ENCODE measurements around the gene NOS1AP. TPM values are rescaled to one million over a fixed set of nuclear protein-coding genes. Genes with fewer than 3 reads are reported as not detected.
"Not testable (repeated sequence)": the region's sequence is repeated elsewhere in the genome, so short reads cannot be mapped to it uniquely, and the experiment has no call there.

NOS1AP gene
- polyA plus RNA-seq, 4 donors, result 0.89 to 2.1 (median 1.7) TPM

DNA sequence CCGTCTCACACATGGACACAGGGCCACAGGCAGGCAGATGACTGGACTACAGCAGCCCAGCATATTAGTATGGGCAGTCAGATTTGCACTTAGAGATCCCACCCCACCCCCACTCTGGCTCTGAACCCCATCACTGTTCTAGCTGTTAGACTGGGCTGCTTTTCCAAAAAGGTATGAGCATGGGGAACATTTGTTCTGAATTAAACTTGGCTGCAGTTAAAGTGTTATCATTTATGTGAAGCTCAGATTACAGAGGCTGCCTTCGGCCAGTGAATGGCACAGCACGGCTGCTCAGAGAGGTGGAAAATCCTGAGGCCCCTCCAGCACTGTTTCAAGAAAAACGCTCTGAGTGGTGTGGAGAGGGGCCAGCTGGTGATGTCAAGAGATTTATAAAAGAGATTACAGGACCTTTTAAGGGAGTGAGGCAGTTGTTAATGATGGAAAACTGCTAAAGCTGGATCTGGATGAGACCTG is 6.9 kb upstream of the NOS1AP start:
- Histone ChIP-seq H3K9me3 (ENCODE audit: control insufficient read depth in 2 of 2, insufficient read depth in 1 of 2, low read depth in 1 of 2, low read length in 1 of 2) (no peaks in the 10 kb centered on the region), H3K27ac (ENCODE audit: low read depth in 1 of 3, low read length in 2 of 3) (no peak overlapping the region), H3K27me3 (ENCODE audit: control insufficient read depth in 3 of 3, insufficient read depth in 3 of 3, low read length in 3 of 3) (no peaks in the 10 kb centered on the region), H3K4me1 (ENCODE audit: control insufficient read depth in 3 of 3, insufficient read depth in 2 of 3, low read depth in 1 of 3, low read length in 2 of 3) (no peaks in the 10 kb centered on the region), H3K36me3 (ENCODE audit: control insufficient read depth in 3 of 3, insufficient read depth in 2 of 3, low read depth in 1 of 3, low read length in 3 of 3) (no peaks in the 10 kb centered on the region), H3K4me3 (ENCODE audit: low read depth in 1 of 3, low read length in 3 of 3) (no peak overlapping the region)
- FAIRE-seq, result no peak
- WGBS, 3 donors, result 64 to 75% (median 66%) methylated on average over 4 of the region's 4 CpGs
- no peak for DNase-seq

DNA sequence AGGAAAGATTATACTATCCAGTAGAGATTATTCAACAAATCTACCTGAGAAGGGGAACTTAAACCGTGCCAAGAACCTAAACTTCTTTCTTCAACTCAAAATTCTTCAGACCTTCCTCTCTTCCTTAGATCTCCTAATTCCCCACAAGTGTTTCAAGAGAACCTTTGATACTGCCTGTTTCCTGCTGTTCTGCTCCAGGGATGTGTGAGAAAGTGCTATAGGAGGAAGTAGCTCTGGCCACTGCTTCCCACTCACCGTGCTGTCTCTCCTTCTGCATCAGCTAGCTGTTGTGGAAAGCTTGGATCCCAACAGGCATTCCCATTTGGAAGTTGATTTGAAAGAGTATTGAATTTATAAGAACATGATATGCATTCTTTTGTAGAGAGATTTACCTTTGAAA is 4.5 kb upstream of the NOS1AP start:
- DNase-seq, result no peak
- Histone ChIP-seq H3K4me1 (ENCODE audit: control insufficient read depth in 3 of 3, insufficient read depth in 2 of 3, low read depth in 1 of 3, low read length in 2 of 3) (peaks cover 0 to 6% (median 0%) of the 10 kb centered on the region in 3 donors), H3K9me3 (ENCODE audit: control insufficient read depth in 2 of 2, insufficient read depth in 1 of 2, low read depth in 1 of 2, low read length in 1 of 2) (no peaks in the 10 kb centered on the region), H3K27ac (ENCODE audit: low read depth in 1 of 3, low read length in 2 of 3) (no peak overlapping the region), H3K4me3 (ENCODE audit: low read depth in 1 of 3, low read length in 3 of 3) (no peak overlapping the region), H3K27me3 (ENCODE audit: control insufficient read depth in 3 of 3, insufficient read depth in 3 of 3, low read length in 3 of 3) (no peaks in the 10 kb centered on the region), H3K36me3 (ENCODE audit: control insufficient read depth in 3 of 3, insufficient read depth in 2 of 3, low read depth in 1 of 3, low read length in 3 of 3) (no peaks in the 10 kb centered on the region)
- 57 to 60% (median 59%) methylated on average over 2 of the region's 2 CpGs for WGBS, 3 donors
- no peak for FAIRE-seq

DNA sequence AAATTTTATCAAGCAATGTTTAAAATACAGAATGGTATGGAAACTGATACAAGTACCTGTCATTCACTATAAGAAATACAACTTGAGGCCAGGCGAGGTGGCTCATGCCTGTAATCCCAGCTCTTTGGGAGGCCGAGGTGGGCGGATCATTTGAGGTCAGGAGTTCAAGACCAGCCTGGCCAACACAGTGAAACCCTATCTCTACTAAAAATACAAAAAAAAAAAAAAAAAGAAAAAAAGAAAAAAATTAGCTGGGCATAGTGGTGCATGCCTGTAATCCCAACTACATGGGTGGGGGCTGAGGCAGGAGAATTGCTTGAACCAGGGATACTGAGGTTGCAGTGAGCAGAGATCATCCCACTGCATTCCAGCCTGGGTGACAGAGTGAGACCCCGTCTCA is 2.7 kb upstream of the NOS1AP start:
- not testable (repeated sequence) for H3K4me3 ChIP-seq (ENCODE audit: low read depth in 1 of 3, low read length in 3 of 3); FAIRE-seq; H3K27ac ChIP-seq (ENCODE audit: low read depth in 1 of 3, low read length in 2 of 3); H3K36me3 ChIP-seq (ENCODE audit: control insufficient read depth in 3 of 3, insufficient read depth in 2 of 3, low read depth in 1 of 3, low read length in 3 of 3); H3K27me3 ChIP-seq (ENCODE audit: control insufficient read depth in 3 of 3, insufficient read depth in 3 of 3, low read length in 3 of 3); DNase-seq; H3K9me3 ChIP-seq (ENCODE audit: control insufficient read depth in 2 of 2, insufficient read depth in 1 of 2, low read depth in 1 of 2, low read length in 1 of 2)
- WGBS, 3 donors, result 83 to 87% (median 84%) methylated on average over 4 of the region's 4 CpGs
- H3K4me1 ChIP-seq (ENCODE audit: control insufficient read depth in 3 of 3, insufficient read depth in 2 of 3, low read depth in 1 of 3, low read length in 2 of 3), result peaks cover 0 to 18% (median 0%) of the 10 kb centered on the region in 3 donors

DNA sequence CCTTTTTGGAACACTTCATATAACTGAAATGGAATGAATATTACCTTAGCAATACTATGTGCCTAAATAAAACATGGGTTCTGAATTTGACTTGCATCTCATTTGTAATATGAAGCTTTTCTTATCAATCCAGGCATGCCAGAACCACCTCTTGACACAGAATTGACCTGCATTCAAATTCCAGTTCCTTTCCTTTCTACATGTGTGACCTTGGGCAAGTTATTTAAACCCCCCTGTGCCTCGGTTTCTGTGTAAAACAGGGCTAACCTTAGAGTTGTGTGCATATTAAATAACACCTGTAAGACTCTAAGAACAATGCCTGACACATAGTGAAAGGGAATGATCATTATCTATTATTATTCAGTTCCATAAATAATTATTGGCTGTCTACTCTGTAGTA is 2.0 kb upstream of the NOS1AP start:
- Histone ChIP-seq H3K4me3 (ENCODE audit: low read depth in 1 of 3, low read length in 3 of 3) (no peak overlapping the region), H3K27me3 (ENCODE audit: control insufficient read depth in 3 of 3, insufficient read depth in 3 of 3, low read length in 3 of 3) (peaks cover 0 to 2% (median 1%) of the 10 kb centered on the region in 3 donors), H3K36me3 (ENCODE audit: control insufficient read depth in 3 of 3, insufficient read depth in 2 of 3, low read depth in 1 of 3, low read length in 3 of 3) (no peaks in the 10 kb centered on the region), H3K27ac (ENCODE audit: low read depth in 1 of 3, low read length in 2 of 3) (no peak overlapping the region), H3K4me1 (ENCODE audit: control insufficient read depth in 3 of 3, insufficient read depth in 2 of 3, low read depth in 1 of 3, low read length in 2 of 3) (peaks cover 0 to 18% (median 0%) of the 10 kb centered on the region in 3 donors), H3K9me3 (ENCODE audit: control insufficient read depth in 2 of 2, insufficient read depth in 1 of 2, low read depth in 1 of 2, low read length in 1 of 2) (no peaks in the 10 kb centered on the region)
- no peak for DNase-seq
- WGBS, 3 donors, result 46 to 54% (median 52%) methylated on average over 1 of the region's 1 CpG
- no peak for FAIRE-seq

DNA sequence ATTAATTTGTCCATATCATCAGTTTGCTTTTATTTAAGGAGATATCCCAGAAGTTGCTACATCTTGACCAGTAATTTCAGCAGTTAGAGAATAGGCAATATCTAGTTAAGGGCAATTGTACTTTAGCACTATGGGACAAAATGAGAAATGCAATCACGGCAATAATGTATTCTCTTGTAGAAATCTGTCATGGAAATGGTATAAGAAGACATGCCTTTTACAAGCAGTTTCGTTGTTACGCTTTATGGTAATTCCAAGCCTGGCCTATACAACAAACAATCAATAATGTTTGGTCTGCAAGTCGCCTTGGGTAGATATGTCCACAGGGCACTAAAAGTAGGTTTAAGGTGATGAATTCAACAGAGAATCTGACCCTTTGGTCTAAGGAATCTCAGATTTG is 1.2 kb upstream of the NOS1AP start:
- Histone ChIP-seq H3K4me3 (ENCODE audit: low read depth in 1 of 3, low read length in 3 of 3) (no peak overlapping the region), H3K4me1 (ENCODE audit: control insufficient read depth in 3 of 3, insufficient read depth in 2 of 3, low read depth in 1 of 3, low read length in 2 of 3) (peaks cover 0 to 18% (median 0%) of the 10 kb centered on the region in 3 donors), H3K27ac (ENCODE audit: low read depth in 1 of 3, low read length in 2 of 3) (peak overlapping the region in 1 of 3 donors; percentile 57), H3K27me3 (ENCODE audit: control insufficient read depth in 3 of 3, insufficient read depth in 3 of 3, low read length in 3 of 3) (peaks cover 0 to 2% (median 2%) of the 10 kb centered on the region in 3 donors), H3K36me3 (ENCODE audit: control insufficient read depth in 3 of 3, insufficient read depth in 2 of 3, low read depth in 1 of 3, low read length in 3 of 3) (no peaks in the 10 kb centered on the region), H3K9me3 (ENCODE audit: control insufficient read depth in 2 of 2, insufficient read depth in 1 of 2, low read depth in 1 of 2, low read length in 1 of 2) (no peaks in the 10 kb centered on the region)
- no peak for FAIRE-seq
- DNase-seq, result peak in 1 of 2 donors; percentile 60
- 82 to 90% (median 84%) methylated on average over 4 of the region's 4 CpGs for WGBS, 3 donors

DNA sequence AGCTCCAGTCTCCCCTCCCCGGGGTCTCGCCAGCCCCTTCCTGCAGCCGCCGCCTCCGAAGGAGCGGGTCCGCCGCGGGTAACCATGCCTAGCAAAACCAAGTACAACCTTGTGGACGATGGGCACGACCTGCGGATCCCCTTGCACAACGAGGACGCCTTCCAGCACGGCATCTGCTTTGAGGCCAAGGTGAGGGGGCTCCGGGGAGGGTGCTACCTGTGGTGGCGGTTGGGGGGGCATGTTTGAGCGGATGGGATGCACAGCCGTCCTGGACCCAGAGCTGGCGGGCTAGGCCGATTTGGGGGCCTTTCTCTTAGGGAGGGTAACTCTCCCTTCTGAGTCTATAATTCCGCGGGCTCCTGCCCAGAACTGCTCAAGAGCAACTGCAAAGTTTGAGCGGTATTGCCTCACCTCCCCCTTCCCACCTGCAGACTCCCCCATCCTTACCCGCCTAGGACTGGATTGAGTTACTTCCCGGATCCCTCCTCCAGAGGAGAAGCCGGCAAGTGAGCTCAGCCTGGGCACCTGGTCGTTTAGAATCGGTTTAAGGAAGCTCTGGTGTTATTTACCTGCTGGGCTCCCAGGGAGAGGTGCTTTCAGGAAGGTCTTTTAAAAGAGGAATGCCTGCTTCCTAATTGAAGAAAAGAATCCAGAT is 730 bp downstream of the NOS1AP start:
- H3K9me3 ChIP-seq (ENCODE audit: control insufficient read depth in 2 of 2, insufficient read depth in 1 of 2, low read depth in 1 of 2, low read length in 1 of 2), result peaks cover 0 to 5% of the 10 kb centered on the region in 2 donors
- peak overlapping the region; percentile 70 to 91 (median 78) for H3K4me3 ChIP-seq (ENCODE audit: low read depth in 1 of 3, low read length in 3 of 3)
- peaks cover 0 to 2% (median 2%) of the 10 kb centered on the region in 3 donors for H3K27me3 ChIP-seq (ENCODE audit: control insufficient read depth in 3 of 3, insufficient read depth in 3 of 3, low read length in 3 of 3)
- no peaks in the 10 kb centered on the region for H3K36me3 ChIP-seq (ENCODE audit: control insufficient read depth in 3 of 3, insufficient read depth in 2 of 3, low read depth in 1 of 3, low read length in 3 of 3)
- no peak for FAIRE-seq
- DNase-seq, result peak; percentile 60 to 71
- H3K27ac ChIP-seq (ENCODE audit: low read depth in 1 of 3, low read length in 2 of 3), result peak overlapping the region; percentile 7 to 88 (median 79)
- 0 to 1% (median 1%) methylated on average over 19 to 29 of the region's 29 CpGs for WGBS, 3 donors
- peaks cover 0 to 18% (median 0%) of the 10 kb centered on the region in 3 donors for H3K4me1 ChIP-seq (ENCODE audit: control insufficient read depth in 3 of 3, insufficient read depth in 2 of 3, low read depth in 1 of 3, low read length in 2 of 3)

DNA sequence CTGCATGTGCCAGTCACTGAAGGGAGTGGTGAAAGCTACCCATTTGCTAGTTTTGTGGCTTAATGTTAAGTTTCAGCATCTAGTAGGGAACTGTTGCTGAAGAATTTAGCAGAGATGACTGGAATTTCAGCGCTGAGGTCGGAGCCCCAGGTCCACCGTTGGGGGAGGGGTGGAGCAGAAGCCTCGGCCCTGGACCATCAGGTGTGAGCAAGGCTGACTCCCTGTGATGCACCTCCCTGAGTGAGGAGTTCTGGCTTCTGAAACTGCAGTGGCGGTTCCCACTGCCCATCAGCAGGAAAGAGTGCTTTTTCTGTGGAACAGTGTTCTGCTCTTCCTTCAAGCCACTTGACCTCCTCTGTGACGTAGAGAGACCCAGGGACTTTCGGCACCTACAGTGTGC is 1.3 kb downstream of the NOS1AP start:
- Histone ChIP-seq H3K27ac (ENCODE audit: low read depth in 1 of 3, low read length in 2 of 3) (no peak overlapping the region), H3K27me3 (ENCODE audit: control insufficient read depth in 3 of 3, insufficient read depth in 3 of 3, low read length in 3 of 3) (peaks cover 0 to 2% (median 2%) of the 10 kb centered on the region in 3 donors)

DNA sequence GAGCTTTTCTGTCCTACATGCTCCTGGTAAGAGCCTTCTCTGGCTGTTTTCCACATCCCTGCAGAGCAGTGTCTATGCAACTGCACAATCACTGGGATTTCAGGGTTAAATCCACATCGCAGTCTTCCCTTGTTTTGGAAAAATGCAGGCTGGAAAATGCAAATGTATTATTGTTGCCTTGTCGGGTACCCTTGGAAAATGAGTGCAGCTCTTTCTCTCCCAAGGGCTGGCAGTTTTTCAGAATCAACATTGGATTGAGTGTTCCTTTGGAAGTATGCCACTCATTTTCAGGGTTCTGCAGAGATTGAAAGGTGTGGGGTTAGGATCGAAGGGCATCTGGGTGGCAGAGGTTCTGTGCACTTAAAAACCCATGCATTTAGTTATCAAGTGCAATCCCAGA is 3.2 kb downstream of the NOS1AP start:
- WGBS, 3 donors, result 21 to 46% (median 29%) methylated on average over 3 of the region's 3 CpGs

More for the DNA sequence above, 1.3 kb downstream of the NOS1AP start:
- H3K4me1 ChIP-seq (ENCODE audit: control insufficient read depth in 3 of 3, insufficient read depth in 2 of 3, low read depth in 1 of 3, low read length in 2 of 3), result peaks cover 0 to 18% (median 0%) of the 10 kb centered on the region in 3 donors
- 15 to 31% (median 24%) methylated on average over 7 of the region's 7 CpGs for WGBS, 3 donors
- peak overlapping the region in 2 of 3 donors; percentile 70 to 91 for H3K4me3 ChIP-seq (ENCODE audit: low read depth in 1 of 3, low read length in 3 of 3)
- peaks cover 0 to 5% of the 10 kb centered on the region in 2 donors for H3K9me3 ChIP-seq (ENCODE audit: control insufficient read depth in 2 of 2, insufficient read depth in 1 of 2, low read depth in 1 of 2, low read length in 1 of 2)
- FAIRE-seq (no peak), DNase-seq (peak; percentile 25 to 36)
- no peaks in the 10 kb centered on the region for H3K36me3 ChIP-seq (ENCODE audit: control insufficient read depth in 3 of 3, insufficient read depth in 2 of 3, low read depth in 1 of 3, low read length in 3 of 3)

More for the DNA sequence above, 3.2 kb downstream of the NOS1AP start:
- H3K9me3 ChIP-seq (ENCODE audit: control insufficient read depth in 2 of 2, insufficient read depth in 1 of 2, low read depth in 1 of 2, low read length in 1 of 2), result peaks cover 0 to 5% of the 10 kb centered on the region in 2 donors
- no peak for FAIRE-seq
- no peak overlapping the region for H3K27ac ChIP-seq (ENCODE audit: low read depth in 1 of 3, low read length in 2 of 3)
- peaks cover 0 to 18% (median 4%) of the 10 kb centered on the region in 3 donors for H3K4me1 ChIP-seq (ENCODE audit: control insufficient read depth in 3 of 3, insufficient read depth in 2 of 3, low read depth in 1 of 3, low read length in 2 of 3)
- H3K36me3 ChIP-seq (ENCODE audit: control insufficient read depth in 3 of 3, insufficient read depth in 2 of 3, low read depth in 1 of 3, low read length in 3 of 3), result no peaks in the 10 kb centered on the region
- H3K27me3 ChIP-seq (ENCODE audit: control insufficient read depth in 3 of 3, insufficient read depth in 3 of 3, low read length in 3 of 3), result peaks cover 0 to 4% (median 2%) of the 10 kb centered on the region in 3 donors
- DNase-seq, result no peak
- no peak overlapping the region for H3K4me3 ChIP-seq (ENCODE audit: low read depth in 1 of 3, low read length in 3 of 3)
